GM12878 (cell line): ENCODE data around the gene HK3. TPM values are rescaled to one million over a fixed set of nuclear protein-coding genes. Genes with fewer than 3 reads are reported as not detected.

ENCODE experiments used
- CBX5 ChIP-seq: sonication (generic); IDR thresholded peaks from 2 replicates; pipeline ENCODE4 v1.6.1; 2016; ENCODE audit warnings: low read depth, moderate library complexity, mild to moderate bottlenecking, inconsistent platforms
- FOS ChIP-seq: IDR thresholded peaks from 3 replicates; pipeline ENCODE4 v1.6.1; 2011; ENCODE audit warnings: borderline replicate concordance; ENCODE audit not compliant: insufficient read length; ENCODE audit errors: extremely low read depth
- IKZF1 ChIP-seq: fragments of 450-650 bp; conservative IDR thresholded peaks from 2 replicates; pipeline ENCODE4 v1.6.1; 2017; ENCODE audit warnings: antibody characterized with exemption, mild to moderate bottlenecking
- MYB ChIP-seq: fragments of 150-350 bp; IDR thresholded peaks from 2 replicates; pipeline ENCODE4 v1.6.1; 2014; ENCODE audit warnings: mild to moderate bottlenecking, low read depth, low read length, borderline replicate concordance
- PAX5 ChIP-seq: IDR thresholded peaks from 2 replicates; pipeline ENCODE4 v1.6.1; 2011; ENCODE audit warnings: low read depth, low read length, borderline replicate concordance
- POLR2A ChIP-seq: IDR thresholded peaks from 2 replicates; pipeline ENCODE4 v1.6.1; 2011; ENCODE audit warnings: low read depth, mild to moderate bottlenecking, low read length
- POLR2AphosphoS5 ChIP-seq: IDR thresholded peaks from 2 replicates; pipeline ENCODE4 v1.6.1; 2011; ENCODE audit warnings: mild to moderate bottlenecking, low read length, inconsistent platforms
- RELA ChIP-seq: fragments of 450-650 bp; IDR thresholded peaks from 2 replicates; pipeline ENCODE4 v1.8.0; 2014; ENCODE audit warnings: borderline replicate concordance; ENCODE audit not compliant: partially characterized antibody
- SMC3 ChIP-seq: IDR thresholded peaks from 2 replicates; pipeline ENCODE4 v1.6.1; 2011; ENCODE audit warnings: low read length, improper control_type of control experiment, borderline replicate concordance
- SUPT20H ChIP-seq: IDR thresholded peaks from 2 replicates; pipeline ENCODE4 v1.6.1; 2011; ENCODE audit warnings: low read depth, mild to moderate bottlenecking, low read length, moderate library complexity, borderline replicate concordance; ENCODE audit not compliant: control insufficient read depth
- TCF3 ChIP-seq: IDR thresholded peaks from 2 replicates; pipeline ENCODE4 v1.6.1; 2012; ENCODE audit warnings: low read depth, mild to moderate bottlenecking, low read length, borderline replicate concordance; ENCODE audit not compliant: insufficient read depth
- ZNF207 ChIP-seq: fragments of 450-650 bp; IDR thresholded peaks from 2 replicates; pipeline ENCODE4 v1.6.1; 2014; ENCODE audit warnings: antibody characterized with exemption, mild to moderate bottlenecking, borderline replicate concordance
- polyA plus RNA-seq, 11 experiments: library from polyadenylated mRNA; depleted of rRNA in 4 of 11; unstranded in 6 of 11; stranded (reverse) in 5 of 11; fragments of >200 nt; fragmentation: Nextera tagmentation in 4 of 11; fragmentation: Illumina TruSeq in 1 of 11; extraction: Ambion mirVana in 4 of 11; extraction: Trizol in 1 of 11; gene quantifications; 1 replicate in 1 of 11; 2 replicates in 10 of 11; pipeline versions ENCODE4 v1.2.1 to v1.2.3, GENCODE V29; 2011 to 2016; ENCODE audit warnings: inconsistent platforms in 2 of 11, missing spikeins in 2 of 11, low read depth in 1 of 11
- total RNA-seq, 4 experiments: library from RNA; depleted of rRNA in 3 of 4; stranded (reverse); fragments of >200 nt in 3 of 4; fragmentation: Illumina TruSeq in 1 of 4; extraction: Trizol in 1 of 4; gene quantifications; 2 replicates each; pipeline versions ENCODE4 v1.2.1 to v1.2.3, GENCODE V29; 2013 to 2021
- TF ChIP-seq, protein P1 (sequence below): IDR thresholded peaks from 2 replicates; pipeline ENCODE4 v1.6.1; 2012; ENCODE audit warnings: improper control_type of control experiment, low read depth, low read length; ENCODE audit not compliant: insufficient replicate concordance
- TF ChIP-seq, protein P2 (sequence below): fragments of 450-650 bp; IDR thresholded peaks from 2 replicates; pipeline ENCODE4 v1.6.1; 2017; ENCODE audit warnings: mild to moderate bottlenecking, low read depth, inconsistent platforms; ENCODE audit not compliant: poor library complexity, severe bottlenecking
- TF ChIP-seq, protein P3 (sequence below): IDR thresholded peaks from 2 replicates; pipeline ENCODE4 v1.6.1; 2012; ENCODE audit warnings: low read length, inconsistent platforms

HK3 gene
- total and polyA plus RNA-seq, 10 of the 15 experiments (the other 5 are each of a cell fraction or from before 2014, with no cell fraction given): 0.13 to 1.3 (median 0.26) TPM; not detected in 4

DNA sequence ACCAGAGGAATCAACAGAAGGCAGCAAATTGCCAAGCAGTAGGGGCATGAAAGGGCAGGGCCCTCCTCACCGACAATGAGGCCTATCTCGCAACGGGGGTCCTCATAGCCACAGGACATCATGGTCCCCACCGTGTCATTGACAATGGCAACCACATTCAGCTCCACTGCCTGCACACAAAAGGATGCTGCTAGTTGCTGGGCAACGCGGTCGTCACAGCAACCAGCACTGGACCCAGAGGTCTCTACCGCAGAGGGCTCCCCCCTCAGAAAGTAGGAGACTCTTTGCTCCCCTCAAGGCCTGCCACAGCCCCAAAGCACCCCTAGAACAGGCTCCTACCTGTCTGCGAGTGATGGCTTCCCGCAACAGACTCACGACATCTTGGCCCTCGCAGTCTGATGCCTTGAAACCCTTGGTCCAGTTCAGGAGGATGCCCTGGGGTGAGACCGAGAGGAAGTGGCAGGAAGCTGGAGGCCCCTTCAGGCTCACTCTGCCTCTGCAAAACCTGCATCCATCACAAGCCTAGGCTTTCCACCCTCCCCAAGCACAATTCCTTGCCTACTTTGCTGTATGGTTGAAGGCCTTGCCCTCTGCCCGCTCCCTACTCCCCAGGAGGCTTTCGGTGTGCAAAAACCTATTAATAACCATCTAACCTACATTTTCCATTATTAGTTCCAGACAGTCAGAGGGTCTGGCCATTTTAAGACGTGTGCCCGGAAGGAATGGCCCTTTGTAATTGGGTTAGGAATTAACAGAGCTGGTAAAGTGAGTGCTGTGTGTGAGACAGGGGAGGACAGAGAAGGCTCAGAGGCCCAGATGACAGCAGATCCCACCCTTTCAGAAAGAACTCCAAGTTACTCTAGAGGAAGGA, 15.2 kb downstream of the HK3 start (continued):
- TF ChIP-seq, protein P1, sequence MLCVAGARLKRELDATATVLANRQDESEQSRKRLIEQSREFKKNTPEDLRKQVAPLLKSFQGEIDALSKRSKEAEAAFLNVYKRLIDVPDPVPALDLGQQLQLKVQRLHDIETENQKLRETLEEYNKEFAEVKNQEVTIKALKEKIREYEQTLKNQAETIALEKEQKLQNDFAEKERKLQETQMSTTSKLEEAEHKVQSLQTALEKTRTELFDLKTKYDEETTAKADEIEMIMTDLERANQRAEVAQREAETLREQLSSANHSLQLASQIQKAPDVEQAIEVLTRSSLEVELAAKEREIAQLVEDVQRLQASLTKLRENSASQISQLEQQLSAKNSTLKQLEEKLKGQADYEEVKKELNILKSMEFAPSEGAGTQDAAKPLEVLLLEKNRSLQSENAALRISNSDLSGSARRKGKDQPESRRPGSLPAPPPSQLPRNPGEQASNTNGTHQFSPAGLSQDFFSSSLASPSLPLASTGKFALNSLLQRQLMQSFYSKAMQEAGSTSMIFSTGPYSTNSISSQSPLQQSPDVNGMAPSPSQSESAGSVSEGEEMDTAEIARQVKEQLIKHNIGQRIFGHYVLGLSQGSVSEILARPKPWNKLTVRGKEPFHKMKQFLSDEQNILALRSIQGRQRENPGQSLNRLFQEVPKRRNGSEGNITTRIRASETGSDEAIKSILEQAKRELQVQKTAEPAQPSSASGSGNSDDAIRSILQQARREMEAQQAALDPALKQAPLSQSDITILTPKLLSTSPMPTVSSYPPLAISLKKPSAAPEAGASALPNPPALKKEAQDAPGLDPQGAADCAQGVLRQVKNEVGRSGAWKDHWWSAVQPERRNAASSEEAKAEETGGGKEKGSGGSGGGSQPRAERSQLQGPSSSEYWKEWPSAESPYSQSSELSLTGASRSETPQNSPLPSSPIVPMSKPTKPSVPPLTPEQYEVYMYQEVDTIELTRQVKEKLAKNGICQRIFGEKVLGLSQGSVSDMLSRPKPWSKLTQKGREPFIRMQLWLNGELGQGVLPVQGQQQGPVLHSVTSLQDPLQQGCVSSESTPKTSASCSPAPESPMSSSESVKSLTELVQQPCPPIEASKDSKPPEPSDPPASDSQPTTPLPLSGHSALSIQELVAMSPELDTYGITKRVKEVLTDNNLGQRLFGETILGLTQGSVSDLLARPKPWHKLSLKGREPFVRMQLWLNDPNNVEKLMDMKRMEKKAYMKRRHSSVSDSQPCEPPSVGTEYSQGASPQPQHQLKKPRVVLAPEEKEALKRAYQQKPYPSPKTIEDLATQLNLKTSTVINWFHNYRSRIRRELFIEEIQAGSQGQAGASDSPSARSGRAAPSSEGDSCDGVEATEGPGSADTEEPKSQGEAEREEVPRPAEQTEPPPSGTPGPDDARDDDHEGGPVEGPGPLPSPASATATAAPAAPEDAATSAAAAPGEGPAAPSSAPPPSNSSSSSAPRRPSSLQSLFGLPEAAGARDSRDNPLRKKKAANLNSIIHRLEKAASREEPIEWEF: no peak
- TF ChIP-seq RELA (no peak), TCF3 (no peak), POLR2AphosphoS5 (no peak), SMC3 (no peak), MYB (no peak), FOS (no peak), POLR2A (no peak), PAX5 (no peak), CBX5 (no peak), IKZF1 (no peak), ZNF207 (no peak), SUPT20H (no peak)
- TF ChIP-seq, protein P2, sequence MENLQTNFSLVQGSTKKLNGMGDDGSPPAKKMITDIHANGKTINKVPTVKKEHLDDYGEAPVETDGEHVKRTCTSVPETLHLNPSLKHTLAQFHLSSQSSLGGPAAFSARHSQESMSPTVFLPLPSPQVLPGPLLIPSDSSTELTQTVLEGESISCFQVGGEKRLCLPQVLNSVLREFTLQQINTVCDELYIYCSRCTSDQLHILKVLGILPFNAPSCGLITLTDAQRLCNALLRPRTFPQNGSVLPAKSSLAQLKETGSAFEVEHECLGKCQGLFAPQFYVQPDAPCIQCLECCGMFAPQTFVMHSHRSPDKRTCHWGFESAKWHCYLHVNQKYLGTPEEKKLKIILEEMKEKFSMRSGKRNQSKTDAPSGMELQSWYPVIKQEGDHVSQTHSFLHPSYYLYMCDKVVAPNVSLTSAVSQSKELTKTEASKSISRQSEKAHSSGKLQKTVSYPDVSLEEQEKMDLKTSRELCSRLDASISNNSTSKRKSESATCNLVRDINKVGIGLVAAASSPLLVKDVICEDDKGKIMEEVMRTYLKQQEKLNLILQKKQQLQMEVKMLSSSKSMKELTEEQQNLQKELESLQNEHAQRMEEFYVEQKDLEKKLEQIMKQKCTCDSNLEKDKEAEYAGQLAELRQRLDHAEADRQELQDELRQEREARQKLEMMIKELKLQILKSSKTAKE: no peak
- TF ChIP-seq, protein P3, sequence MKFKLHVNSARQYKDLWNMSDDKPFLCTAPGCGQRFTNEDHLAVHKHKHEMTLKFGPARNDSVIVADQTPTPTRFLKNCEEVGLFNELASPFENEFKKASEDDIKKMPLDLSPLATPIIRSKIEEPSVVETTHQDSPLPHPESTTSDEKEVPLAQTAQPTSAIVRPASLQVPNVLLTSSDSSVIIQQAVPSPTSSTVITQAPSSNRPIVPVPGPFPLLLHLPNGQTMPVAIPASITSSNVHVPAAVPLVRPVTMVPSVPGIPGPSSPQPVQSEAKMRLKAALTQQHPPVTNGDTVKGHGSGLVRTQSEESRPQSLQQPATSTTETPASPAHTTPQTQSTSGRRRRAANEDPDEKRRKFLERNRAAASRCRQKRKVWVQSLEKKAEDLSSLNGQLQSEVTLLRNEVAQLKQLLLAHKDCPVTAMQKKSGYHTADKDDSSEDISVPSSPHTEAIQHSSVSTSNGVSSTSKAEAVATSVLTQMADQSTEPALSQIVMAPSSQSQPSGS: no peak
